HTERT RPE-1 (cell line): ENCODE results near the gene KIAA0930.

Experiments used
- in situ Hi-C: fragments of 300-500 bp; cut with MboI; formaldehyde crosslinking; loops from 4 replicates; pipeline ENCODE4 v1.14.3; 2020; ENCODE audit warnings: low sequenced_read_pairs

The KIAA0930 gene

DNA sequence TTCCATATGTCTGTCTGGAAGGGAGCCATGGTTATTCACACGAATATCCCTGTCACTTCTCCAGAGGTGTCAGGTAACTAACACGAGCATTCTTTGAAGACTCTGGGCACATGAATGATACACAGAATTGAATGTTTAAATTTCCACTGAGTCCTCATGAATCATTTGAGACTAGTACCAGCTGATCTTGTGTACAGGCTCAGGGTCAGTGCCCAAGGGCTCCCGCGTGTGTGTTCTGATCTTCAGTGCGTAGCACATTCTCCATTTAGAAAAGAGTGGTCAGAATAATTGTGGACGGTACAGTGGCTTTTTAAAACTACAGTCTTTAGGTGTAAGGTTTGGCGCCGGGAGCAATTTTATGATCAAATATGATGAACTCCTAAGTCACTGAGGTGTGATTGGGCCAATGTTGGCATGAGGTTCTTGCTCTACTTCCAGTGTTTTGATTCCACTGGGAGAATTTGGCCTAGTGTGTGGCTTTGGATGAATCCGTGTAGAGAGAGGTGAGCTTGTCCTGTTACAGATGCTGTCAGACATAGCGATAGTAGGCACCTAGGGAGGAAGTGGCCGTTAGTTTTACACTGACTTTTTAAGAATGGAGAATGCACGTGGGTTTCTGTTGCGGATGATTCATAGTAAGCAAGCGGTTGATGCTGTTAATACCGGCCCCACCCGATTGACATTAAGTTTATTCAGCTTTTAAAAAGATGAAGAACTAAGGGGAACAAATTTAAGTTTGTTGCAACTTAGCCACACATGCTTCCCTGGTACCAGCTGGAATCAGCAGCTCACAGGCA lies 54.8 kb downstream of the KIAA0930 start:
- in situ Hi-C loops, result no loop called here

DNA sequence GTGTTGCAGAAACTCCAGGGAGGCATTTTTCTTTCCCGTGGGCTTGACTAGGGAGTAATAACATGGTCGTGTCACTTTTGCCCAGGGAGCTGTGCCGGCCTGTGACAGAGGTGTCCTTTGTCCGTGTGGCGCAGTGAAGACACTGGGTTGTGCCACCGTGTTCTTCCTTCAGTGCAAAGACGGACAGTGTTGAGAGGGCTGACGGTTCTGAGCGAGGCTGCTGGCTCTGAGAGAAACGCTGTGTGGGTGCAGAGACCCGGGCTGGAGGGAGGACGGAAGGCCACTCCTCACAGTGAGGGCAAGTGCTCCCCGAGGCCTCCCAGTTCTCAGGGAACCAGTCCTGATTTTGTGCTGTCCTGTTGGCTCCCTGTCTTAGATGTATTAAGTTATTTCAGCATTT lies 56.7 kb downstream of the KIAA0930 start:
- in situ Hi-C loops, result no loop called here

DNA sequence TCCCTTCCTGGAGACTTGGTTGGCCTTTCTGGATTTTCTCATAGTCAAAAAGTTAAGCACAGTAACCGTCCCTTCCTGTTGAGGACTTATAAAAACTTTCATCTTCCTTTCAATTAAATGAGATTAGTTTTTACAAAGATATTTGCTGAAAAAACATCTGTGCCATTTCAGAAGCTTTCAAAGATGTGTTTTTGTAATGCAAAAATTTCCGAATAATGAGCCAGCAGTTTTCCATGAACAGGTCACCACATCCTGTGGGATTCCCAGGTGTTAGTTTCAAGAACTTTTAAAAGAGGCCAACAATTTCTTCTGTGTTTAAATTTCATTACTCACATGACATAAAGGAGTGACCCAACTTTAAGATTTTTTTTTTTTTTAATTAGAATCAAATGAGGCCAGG lies 58.9 kb downstream of the KIAA0930 start:
- in situ Hi-C loops, result no loop called here

DNA sequence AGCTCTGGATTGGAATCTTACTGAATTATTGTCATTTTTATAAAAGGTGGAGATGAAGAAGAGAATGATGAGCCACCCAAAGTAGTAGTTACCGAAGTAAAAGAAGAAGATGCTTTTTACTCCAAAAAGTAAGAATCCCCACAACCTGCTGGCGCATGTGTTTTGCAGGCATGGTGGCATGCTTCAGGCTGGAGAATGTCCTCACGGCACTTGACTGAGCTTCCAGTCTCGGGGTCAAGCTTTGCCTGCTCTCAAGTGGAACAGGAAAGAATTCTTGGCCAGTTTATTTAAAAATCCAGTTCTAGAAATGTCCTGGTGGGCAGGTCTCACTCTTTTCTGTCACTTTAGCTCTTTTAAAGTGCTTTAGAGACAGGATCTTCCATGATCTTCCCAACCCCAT lies 59.5 kb downstream of the KIAA0930 start:
- in situ Hi-C loops, result no loop called here

DNA sequence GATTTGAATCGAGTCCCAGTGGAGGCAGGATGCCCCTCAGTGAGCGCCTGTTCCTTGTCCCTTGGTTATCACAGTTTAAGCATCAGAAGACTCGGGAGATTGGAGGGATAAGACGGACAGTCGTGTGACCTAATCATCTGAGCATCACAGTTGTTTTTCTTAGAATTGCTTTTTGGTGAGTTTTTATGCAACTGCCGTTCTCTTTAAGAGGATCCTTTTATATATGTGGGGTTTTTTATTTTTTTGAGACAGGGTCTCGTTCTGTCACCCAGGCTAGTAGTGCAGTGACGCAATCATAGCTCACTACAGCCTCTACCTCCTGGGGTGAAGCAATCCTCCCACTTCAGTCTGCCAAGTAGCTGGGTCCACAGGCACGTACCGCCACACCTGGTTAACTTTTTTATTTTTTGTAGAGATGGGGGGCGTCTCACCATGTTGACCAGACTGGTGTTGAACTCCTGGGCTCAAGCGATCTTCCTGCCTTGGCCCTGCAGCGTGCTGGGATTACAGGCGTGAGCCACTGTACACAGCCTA lies 60.5 kb downstream of the KIAA0930 start:
- in situ Hi-C loops, result no loop called here

DNA sequence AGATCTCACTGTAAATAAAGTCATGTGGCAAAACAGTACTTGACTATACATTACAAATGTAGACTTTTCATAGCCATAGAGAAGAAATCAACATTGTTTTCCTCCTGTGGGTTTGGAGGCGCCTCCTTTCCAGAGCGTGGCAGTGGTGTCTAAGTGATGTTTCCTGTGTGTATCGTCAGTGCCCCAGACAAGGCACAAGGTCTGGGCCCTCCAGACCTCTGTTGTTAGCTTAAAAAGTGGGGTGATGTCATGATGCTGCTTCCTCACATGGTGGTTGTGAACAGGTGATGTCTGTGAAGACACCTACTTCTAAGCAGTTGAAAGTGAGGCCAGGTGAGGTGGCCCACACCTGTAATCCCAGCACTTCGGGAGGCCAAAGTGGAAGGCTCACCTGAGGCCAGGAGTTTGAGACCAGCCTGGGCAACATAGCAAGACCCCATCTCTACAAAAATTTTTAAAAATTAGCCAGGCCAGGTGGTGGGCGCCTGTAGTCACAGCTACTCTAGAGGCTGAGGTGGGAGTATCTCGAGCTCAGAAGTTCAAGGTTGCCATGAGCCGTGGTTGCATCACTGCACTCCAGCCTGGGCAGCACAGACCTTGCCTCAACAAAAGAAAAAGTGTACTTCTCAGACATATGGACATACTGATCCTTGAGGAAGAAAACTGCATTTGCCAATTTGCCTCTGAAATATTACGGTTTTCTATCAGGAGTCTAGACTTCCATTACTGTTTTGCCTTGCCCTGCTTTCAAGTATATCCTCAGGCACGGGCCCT lies 61.2 kb downstream of the KIAA0930 start:
- in situ Hi-C loops, result no loop called here

DNA sequence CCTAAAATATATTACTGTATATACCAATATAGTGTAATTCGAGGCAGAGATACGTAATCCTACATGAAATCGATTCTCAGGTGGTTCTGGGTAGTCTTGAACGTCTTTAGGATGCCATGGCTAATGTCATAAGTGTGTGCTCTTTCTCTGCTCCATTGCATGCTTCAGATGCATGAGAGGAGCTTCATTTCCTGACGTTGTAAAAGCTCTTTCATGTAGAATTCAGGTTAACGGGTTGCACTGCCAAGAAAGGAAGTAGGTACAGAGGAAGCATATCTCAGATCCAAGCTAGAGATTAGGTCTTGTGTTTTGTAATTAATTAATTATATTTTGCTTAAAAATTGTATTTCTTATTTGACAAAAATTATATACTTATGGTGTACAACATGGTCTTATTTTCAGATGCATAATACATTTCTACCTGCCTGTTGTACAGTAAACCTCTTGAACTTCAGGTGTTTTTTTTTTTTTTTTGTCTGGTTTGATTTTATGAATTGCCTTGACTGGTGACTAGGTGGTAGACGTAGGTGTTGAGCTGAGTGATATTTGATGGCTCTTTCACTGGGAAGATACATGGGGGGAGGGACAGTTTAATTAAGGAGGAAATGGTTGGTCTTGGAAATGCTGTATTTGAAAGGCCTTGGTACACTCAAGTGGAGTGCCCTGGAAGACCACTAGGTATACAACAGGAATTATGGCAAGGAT lies 67.7 kb downstream of the KIAA0930 start:
- in situ Hi-C loops, result no loop called here

DNA sequence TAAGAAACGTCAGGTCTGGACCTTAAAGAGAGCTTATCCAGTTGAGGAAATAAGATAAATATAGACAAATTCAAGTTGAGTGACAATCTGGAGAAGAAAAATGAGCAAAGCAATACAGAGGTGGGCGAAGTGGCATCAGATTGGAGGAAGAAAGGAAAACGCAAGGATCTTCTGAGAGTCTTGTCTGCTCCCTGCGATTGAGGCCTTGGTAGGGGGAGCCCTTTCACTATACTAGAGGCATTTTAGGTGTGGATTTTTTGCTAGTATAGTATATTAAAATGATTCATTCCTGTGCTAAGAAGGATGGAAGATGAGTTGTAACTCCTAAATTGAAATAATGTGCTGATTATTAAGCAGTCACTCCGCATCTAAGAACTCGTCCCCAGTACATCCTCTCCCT lies 68.9 kb downstream of the KIAA0930 start:
- in situ Hi-C loops, result no loop called here

DNA sequence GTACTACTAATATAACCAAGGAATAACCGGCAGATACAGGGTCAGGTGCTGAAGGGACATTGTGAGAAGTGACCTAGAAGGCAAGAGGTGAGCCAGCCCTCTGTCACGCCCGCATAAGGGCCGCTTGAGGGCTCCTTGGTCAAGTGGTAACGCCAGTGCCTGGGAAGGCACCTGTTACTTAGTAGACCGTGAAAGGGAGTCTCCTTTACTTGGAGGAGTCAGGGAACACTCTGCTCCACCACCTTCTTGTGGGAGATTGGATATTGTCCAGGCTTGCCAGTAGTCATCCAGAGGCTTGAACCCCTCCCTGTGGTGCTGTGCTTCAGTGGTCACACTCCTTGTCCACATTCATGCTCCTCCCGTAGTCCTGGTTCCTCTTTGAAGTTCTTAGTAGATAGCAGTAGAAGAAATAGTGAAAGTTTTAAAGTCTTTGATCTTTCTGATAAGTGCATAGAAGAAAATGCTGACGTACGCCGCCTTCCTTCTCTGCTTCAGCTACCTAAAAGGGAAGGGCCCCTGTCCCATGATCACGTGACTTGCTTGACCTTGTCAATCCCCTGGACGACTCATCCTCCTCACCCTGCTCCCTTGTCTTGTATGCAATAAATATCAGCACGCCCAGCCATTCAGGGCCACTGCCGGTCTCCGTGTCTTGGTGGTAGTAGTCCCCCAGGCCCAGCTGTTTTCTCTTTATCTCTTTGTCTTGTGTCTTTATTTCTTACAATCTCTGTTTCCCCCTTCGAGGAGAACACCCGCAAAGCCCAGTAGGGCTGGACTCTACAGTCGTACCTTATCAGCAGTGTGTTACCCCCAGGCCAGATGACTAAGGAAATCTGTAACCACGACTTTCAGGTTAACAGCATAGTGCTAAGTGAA lies 70.9 kb downstream of the KIAA0930 start:
- in situ Hi-C loops, result no loop called here

DNA sequence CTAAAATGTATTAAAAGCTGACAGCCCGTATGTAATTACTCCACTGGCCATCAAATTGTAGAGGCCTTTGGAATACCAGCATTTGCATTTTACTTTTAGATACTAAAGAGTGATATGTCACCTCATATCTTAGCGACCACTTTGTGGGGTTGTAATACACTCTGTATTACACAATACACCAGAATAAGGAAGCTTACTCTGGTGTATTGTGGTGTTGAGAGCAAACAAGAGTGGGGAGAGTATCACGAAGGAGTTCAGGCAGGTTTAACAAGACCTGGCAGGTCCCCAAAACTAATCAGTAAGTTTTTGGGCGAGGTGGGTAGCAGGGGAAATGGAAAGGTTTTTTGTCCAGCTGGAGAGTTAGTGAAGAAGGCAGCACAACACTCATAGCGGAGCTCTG lies 73.8 kb downstream of the KIAA0930 start:
- in situ Hi-C loops, result no loop called here

DNA sequence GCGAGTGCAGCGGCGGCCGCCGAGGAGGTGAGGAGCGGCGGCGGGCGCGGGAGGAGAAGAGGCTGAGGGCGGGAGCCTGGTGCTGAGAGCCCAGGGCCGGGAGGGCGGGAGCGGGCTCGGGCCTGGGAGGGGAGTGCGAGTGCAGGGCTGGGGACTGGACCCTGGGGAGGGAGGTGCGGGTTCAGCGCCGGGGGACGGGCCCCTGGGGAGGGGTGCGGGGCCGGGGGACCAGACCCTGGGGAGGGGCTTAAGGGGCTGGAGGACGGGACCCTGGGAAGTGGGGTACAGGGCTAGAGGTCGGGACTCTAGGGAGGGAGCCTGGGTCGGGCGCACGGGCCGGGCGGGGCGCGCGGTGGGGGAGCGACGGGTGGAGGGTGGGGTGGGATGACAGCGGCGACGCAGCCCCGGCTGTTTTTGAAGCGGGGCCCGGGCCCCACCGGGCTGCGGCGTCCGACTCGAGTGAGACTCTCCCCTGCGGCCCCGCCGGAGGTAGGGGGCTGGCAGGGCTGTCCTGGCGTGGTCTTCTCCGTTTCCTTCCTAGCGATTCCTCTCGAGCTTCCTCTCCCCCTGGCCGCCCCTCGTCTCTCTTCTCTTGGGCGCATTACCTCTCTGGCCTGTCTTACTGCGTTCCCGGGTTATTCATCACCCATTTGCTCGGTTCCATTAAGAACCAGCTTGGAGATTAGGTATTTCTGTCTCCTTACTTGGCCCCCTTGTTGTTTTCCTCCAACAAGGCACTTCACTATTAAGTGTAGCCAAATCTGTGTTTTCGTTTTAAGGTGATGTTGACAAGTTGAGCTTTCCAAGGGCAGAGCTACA lies 76.2 kb downstream of the KIAA0930 start:
- in situ Hi-C loops, result no loop called here

DNA sequence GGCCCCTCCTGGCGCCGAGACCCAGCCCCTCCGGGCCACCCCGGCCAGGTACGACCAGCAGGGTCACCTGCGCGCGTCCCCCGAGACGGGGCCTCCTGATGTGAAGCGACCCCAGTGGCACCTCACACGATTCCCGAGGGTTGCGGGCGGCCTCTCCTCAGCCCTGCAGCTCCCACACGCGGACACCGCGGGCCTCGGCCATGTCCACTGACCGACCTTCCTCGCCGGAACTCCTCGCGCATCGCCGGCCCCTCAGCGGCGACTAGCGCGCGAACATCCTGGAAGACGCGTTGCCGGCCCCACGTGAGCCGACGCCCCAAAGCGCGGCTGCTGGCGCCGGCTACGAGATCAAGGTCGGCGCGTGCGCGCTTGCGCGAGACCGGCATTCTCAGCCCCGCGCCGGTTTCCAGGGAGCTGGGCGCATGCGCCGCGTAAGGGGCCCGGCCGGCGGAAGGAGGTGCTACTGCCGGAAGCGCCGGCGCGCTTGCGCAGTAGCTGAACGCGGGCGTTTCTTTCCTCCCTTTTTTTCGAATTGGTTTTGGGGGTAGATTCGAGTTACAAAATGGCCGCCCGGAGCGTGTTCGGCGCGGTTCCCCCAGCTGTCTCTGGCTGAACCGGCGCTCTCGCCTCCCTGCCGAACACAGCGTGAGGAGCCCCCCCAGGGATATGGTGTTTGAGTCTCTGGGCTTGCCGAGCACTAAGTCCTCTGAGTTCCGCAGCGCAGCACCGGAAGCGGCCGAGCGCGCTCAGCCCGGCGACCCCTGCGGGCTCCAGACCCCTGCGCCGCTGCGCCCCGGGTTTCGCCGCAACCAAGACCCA lies 77.0 kb downstream of the KIAA0930 start, which contains the start of gene NUP50:
Gene NUP50, plus strand, starts transcription at position 475 of the 819 bp plus-strand sequence. CDS start 4,253 bp downstream, outside the sequence.
- in situ Hi-C loops, result no loop called here

DNA sequence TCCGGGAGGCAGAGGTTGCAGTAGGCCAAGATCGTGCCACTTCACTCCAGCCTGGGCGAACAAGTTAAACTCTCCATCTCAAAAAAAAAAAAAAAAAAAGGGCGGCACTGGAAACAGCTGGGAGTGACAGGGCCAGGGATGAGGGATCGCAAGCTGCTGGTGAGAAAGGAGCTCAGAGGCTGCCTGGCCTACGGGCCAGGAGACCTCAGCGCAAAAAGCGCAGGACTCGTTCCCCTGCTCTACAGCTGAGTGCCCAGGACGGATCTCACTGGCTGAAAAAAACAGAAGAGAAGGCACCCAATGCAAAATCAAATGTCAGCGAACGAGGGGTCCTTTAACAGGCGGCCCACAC lies 77.6 kb downstream of the KIAA0930 start:
- in situ Hi-C loops, result no loop called here

DNA sequence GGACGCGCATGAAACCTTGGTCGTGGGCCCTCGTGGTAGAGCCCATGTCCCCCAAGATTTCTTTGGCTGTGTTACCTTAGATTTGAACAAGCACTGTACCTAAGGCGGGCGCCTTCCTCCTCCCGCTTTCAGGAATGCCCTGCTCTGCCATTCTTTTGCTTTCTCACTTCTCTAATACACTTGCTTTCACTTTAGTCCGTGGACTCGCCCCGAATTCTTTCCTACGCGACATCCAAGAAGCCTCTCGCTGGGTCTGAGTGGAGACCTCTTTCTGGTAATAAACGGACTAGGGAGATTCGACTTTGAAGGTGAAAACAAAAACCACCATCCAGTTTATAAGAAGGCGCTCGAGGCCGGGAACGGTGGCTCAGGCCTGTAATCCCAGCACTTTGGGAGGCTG lies 78.2 kb downstream of the KIAA0930 start:
- in situ Hi-C loops, result no loop called here

DNA sequence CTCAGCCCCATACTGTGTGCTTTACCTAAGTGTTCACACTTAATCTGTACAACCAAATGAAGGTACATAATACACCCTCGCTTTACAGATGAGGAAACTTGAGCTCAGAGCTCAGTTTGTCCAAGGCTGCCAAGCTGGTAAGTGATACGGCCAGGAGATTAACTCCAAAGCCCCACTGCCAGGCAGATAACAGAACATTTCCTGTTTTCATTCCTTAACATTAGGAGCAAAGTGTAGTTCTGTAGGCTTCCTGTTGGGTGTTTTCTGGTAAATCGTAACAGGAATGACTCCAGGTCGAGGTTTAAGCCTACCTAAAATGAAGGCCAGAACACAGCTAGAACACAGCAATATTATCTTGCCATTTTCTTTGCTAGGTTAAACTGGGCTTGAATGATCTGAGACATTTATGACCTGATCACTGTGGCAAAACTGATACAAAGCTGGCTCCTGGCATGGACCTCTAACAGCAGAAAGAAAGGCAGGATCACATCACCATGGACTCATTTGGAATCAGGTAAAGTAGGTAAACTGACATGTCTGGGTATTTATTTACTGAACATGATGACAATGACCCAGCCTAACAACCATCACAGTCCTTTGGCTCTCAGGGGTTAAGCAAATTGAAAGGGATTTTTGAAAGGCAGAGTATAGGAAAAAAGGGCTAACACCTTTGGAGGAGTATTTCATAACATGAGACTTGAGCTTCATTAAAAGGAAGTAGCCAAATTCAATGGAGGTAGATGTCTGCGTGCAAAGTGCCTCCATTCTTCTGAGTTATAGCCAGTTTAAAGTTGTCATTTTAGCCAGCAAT lies 80.8 kb downstream of the KIAA0930 start:
- in situ Hi-C loops, result no loop called here

DNA sequence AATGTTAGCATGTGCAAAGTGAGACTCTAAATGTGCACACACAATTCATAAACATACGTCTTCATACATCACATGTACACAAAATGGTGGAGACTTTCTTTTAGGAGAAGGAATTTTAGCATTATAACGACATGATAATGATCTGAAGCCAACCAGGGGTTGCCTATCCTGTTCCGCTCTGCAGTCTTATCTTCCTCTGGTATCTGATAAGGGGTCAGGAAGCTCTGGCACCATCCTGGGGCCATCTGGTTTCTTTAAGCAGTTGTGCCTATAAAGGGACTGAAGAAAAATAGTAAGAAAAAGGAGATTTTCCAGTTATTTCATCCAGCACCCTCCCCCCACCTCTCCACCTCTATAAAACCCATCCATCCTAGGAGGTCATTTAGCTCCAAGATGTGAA lies 82.8 kb downstream of the KIAA0930 start:
- in situ Hi-C loops, result no loop called here

DNA sequence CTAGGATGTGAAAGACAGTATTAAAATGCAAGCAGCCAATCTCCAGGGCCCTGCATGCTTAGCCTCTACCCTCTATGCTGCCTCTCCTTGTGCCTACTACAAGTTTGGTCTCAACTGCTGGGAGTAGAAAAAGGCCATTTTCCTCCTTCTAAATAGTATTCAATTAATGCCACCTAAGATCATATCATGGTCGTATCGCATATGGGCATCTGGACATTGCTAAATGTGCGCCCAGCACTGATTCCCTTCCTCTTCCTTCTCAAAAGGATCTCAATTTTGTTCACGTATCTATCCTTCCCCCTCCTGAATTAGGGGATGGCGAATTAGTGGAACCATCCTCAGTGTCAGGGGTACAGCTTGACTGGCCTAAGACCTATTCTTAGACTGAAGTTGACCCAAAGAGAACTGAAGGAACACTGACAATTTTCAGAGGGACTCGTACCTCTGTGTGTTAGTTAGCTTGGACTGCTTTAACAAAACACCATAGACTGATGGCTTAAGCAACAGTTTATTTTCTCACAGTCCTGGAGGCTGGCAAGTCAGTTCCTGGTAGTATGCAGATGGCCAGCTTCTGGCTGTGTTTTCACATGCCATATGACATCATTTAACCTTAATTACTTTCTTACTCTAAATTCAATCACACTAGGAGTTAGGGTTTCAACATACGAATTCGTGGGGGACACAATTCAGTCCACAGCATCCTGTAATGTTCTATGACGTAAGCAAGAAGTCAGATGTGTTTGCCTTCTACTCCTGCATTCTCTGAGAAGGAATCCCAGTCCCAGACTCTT lies 85.4 kb downstream of the KIAA0930 start:
- in situ Hi-C loops, result no loop called here
